Neutrophil (primary cell): ENCODE measurements around the gene DSP.

Experiments
- H3K27ac ChIP-seq: fragments of 200-600 bp; sonication (generic); 2 replicates; pipeline ENCODE4 v1.5.1; 2016; ENCODE audit warnings: mild to moderate bottlenecking, moderate library complexity
- H3K27me3 ChIP-seq: fragments of 200-600 bp; sonication (generic); 2 replicates; pipeline ENCODE4 v1.6.0; 2016; ENCODE audit warnings: mild to moderate bottlenecking
- H3K36me3 ChIP-seq: fragments of 200-600 bp; sonication (generic); 2 replicates; pipeline ENCODE4 v1.5.1; 2017
- H3K4me1 ChIP-seq, 2 experiments: fragments of 200-600 bp in 1 of 2; sonication (generic) in 1 of 2; 1 replicate in 1 of 2; 2 replicates in 1 of 2; pipeline versions ENCODE4 v1.5.1 to v1.6.1; 2013 to 2016; ENCODE audit warnings: low read depth in 1 of 2, low read length in 1 of 2, mild to moderate bottlenecking in 1 of 2, moderate library complexity in 1 of 2; ENCODE audit not compliant: control insufficient read depth in 1 of 2, insufficient read depth in 1 of 2
- H3K4me3 ChIP-seq, 2 experiments: fragments of 200-600 bp in 1 of 2; sonication (generic) in 1 of 2; 1 replicate in 1 of 2; 2 replicates in 1 of 2; pipeline ENCODE4 v1.5.1; 2013 to 2016; ENCODE audit warnings: low read depth in 1 of 2, low read length in 1 of 2, mild to moderate bottlenecking in 1 of 2, moderate library complexity in 1 of 2
- H3K9me3 ChIP-seq: fragments of 200-600 bp; sonication (generic); 2 replicates; pipeline ENCODE4 v1.5.1; 2016
- TF ChIP-seq, protein P1 (sequence below): fragments of 200-600 bp; sonication (generic); IDR thresholded peaks from 2 replicates; pipeline ENCODE4 v1.5.1; 2016; ENCODE audit warnings: antibody characterized with exemption

DSP gene

DNA sequence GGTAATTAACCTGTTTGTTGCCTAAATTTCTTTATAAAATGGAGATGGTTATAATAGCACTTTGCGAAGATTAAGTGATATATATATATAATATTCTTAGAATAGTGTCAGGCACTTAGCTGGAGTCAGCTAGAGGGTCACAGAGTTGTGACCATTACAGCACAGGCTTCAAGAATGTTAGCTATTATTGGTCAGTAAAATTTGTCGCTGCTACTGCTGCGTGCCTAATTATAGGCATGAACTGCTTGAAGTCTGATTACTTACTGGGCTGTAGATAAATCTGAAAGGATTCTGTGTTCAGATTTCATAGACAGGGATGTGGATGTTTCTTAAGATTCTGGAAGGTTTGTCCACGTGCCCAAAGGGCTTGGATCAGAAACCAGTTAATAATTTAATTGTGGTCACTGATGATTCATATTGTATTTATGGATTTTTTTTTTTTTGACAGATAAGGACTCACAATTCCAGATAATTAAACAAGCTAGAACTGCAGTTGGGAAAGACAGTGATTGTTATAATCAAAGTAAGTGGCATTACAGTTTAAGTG is 53.2 kb downstream of the DSP start:
- TF ChIP-seq, protein P1, sequence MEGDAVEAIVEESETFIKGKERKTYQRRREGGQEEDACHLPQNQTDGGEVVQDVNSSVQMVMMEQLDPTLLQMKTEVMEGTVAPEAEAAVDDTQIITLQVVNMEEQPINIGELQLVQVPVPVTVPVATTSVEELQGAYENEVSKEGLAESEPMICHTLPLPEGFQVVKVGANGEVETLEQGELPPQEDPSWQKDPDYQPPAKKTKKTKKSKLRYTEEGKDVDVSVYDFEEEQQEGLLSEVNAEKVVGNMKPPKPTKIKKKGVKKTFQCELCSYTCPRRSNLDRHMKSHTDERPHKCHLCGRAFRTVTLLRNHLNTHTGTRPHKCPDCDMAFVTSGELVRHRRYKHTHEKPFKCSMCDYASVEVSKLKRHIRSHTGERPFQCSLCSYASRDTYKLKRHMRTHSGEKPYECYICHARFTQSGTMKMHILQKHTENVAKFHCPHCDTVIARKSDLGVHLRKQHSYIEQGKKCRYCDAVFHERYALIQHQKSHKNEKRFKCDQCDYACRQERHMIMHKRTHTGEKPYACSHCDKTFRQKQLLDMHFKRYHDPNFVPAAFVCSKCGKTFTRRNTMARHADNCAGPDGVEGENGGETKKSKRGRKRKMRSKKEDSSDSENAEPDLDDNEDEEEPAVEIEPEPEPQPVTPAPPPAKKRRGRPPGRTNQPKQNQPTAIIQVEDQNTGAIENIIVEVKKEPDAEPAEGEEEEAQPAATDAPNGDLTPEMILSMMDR = no peak
- H3K9me3 ChIP-seq = no peaks in the 10 kb centered on the region
- peaks cover 54% of the 10 kb centered on the region for H3K36me3 ChIP-seq

DNA sequence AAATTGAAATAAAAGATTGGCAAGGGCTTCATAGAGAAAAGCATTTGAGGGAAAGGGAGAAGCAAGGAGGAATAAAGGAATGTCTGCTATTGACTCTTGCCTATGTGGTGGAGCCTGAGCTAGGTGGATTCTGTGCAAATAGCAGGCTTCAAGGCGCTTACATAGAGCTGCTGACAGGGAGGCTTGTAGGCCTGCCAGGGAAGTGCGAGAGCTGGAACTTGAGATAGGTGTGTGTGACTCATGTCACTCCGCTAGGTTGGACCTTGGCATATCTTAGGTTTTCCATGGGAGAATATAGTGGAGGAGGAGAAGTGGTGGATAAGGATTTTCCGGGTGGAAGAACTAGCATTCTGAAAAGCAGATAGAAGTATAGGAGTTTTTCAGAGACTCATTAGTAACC is 62.5 kb downstream of the DSP start:
- Histone ChIP-seq H3K27me3 (no peaks in the 10 kb centered on the region), H3K9me3 (no peaks in the 10 kb centered on the region), H3K36me3 (peaks cover 86% of the 10 kb centered on the region), H3K4me3 (no peak overlapping the region), H3K27ac (no peak overlapping the region), H3K4me1 (no peaks in the 10 kb centered on the region)
- TF ChIP-seq, protein P1 = no peak

More for the DNA sequence above, 53.2 kb downstream of the DSP start:
- H3K27me3 ChIP-seq = no peaks in the 10 kb centered on the region
- peaks cover 17 to 18% of the 10 kb centered on the region in 2 experiments for H3K4me1 ChIP-seq
- no peak overlapping the region for H3K4me3 ChIP-seq
- no peak overlapping the region for H3K27ac ChIP-seq

DNA sequence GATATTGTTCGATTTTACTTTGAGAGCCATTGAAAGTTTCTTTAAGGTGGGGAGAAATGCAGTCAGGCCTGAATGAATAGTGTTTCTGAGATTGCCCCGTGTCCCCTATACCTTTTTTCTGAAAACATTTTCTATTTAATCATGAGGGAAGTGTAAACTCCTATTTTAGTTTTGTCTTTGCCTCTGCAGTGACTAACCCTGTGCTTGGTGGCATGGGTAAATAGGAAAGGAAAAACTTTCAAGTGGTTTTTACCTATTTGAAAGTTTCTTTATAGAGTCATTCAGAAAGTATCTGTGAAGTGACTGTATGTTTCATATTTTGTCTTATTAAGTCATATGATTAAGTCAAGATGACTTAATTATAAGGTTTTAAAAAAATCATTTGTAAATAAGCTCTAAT is 63.0 kb downstream of the DSP start:
- TF ChIP-seq, protein P1 = no peak
- H3K4me3 ChIP-seq = no peak overlapping the region
- no peaks in the 10 kb centered on the region for H3K4me1 ChIP-seq
- no peaks in the 10 kb centered on the region for H3K27me3 ChIP-seq
- H3K9me3 ChIP-seq = no peaks in the 10 kb centered on the region
- H3K36me3 ChIP-seq = peaks cover 86% of the 10 kb centered on the region
- no peak overlapping the region for H3K27ac ChIP-seq

DNA sequence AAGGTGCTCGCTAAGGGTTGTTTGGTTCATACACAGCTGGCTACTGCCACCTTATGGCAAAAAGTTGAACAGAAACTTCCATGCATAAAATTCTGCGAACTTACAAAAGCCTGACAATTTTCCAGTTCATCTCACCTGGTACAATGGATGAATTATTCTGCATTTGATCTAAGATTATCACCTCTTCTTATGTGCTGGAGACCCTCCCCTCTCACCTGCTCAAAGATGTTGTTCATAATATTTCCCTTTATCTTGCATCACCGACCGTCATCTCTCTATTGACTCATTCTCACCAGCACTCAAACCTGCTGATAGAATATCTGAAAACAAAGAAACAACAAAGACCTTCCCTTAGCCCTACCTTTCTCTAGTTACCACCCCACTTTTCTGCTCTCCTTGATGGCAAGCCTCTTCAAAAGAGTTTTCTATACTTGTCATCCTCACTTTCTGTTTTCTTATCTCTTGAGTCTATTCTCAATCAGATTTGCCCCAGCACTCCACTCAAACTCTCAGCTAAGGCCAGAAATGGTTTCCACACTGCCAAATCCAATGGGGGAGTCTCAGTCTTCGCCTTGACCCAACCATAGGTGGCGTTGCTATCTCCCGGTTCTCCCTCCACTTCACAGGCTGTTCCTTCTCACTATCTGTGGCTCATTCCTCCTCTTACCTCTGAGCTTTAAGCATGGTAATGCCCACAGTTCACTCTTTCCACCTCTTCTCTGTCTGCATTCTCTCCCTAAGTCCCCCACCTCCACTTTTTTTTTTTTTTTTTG is 74.3 kb downstream of the DSP start:
- H3K4me1 ChIP-seq = peaks cover 7 to 20% of the 10 kb centered on the region in 2 experiments
- no peaks in the 10 kb centered on the region for H3K27me3 ChIP-seq
- TF ChIP-seq, protein P1 = peak; percentile 64
- H3K4me3 ChIP-seq = peak overlapping the region in 1 of 2 experiments; percentile 20
- H3K36me3 ChIP-seq = peaks cover 34% of the 10 kb centered on the region
- no peak overlapping the region for H3K27ac ChIP-seq
- H3K9me3 ChIP-seq = no peaks in the 10 kb centered on the region

DNA sequence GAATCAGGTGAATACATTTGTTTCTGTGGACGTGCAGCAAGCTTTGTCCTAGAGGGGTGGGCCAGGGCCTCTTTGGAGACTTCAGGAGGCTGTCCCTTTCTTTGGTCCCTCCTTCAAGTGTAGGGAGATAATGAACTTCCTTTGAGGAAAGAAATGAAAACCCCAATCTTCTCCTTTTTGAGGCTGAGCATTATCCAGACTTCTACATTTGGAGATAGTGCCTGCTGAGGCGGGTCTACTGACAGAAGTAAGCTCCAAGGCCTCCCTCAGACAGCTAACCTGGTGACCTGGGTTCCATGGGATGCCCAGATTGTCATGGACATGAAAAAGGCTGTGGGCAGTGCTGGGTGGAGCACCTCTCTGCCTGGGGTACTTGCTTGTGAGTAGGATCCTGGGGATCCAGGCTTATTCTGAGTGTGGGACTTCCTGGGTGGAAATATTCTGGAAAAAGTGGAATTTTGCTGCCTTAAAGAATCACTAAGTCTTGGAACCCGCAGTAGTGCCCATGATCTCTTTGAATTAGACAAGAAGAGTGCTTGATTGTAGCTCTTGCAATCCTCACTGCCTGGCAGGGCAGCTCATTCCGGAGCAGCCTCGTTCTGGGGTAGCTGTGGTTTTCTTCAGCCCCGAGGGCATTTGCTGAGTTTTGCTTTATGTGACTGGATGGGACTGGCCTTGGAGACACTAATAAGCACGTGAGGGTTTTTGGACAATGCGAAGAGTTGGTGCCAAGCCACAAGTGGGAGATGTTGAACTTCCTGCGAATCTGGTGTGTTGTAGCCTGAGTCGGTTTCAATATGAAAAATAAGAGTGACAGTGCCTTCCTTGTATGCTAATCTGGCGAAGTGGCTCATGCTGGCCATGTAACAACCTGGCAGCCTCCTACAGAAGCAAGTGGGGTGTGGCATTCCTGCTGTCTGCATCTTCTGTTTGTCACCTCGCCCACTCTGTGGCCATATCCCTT is 76.6 kb downstream of the DSP start:
- no peak overlapping the region for H3K4me3 ChIP-seq
- TF ChIP-seq, protein P1 = no peak
- H3K36me3 ChIP-seq = peaks cover 12% of the 10 kb centered on the region
- peak overlapping the region; percentile 72 for H3K27ac ChIP-seq
- no peaks in the 10 kb centered on the region for H3K27me3 ChIP-seq
- H3K9me3 ChIP-seq = no peaks in the 10 kb centered on the region
- peaks cover 7 to 20% of the 10 kb centered on the region in 2 experiments for H3K4me1 ChIP-seq
